Osteoblast (primary cell): ENCODE data around the gene WASF3. TPM values are rescaled to one million over a fixed set of nuclear protein-coding genes. Genes with fewer than 3 reads are reported as not detected.

ENCODE experiments used
- DNase-seq: peaks from one replicate; pipeline ENCODE4 v3.0.0; 2011; ENCODE audit warnings: low spot score, mixed read lengths; ENCODE audit not compliant: insufficient read length; ENCODE audit errors: missing footprints
- H2AFZ ChIP-seq: 2 replicates; pipeline ENCODE4 v1.6.0; 2011; ENCODE audit warnings: mild to moderate bottlenecking, low read length
- H3K27ac ChIP-seq: 2 replicates; pipeline ENCODE4 v1.5.1; 2011; ENCODE audit warnings: mild to moderate bottlenecking, low read depth, low read length, moderate library complexity
- H3K27me3 ChIP-seq: 2 replicates; pipeline ENCODE4 v1.6.0; 2012; ENCODE audit warnings: mild to moderate bottlenecking, control low read depth, inconsistent platforms, low read length, moderate library complexity; ENCODE audit not compliant: insufficient read depth
- H3K36me3 ChIP-seq: 2 replicates; pipeline ENCODE4 v1.5.1; 2011; ENCODE audit warnings: mild to moderate bottlenecking, low read length, control low read depth, moderate library complexity; ENCODE audit not compliant: insufficient read depth
- H3K4me1 ChIP-seq: 2 replicates; pipeline ENCODE4 v1.5.1; 2011; ENCODE audit warnings: mild to moderate bottlenecking, low read length, control low read depth, moderate library complexity; ENCODE audit not compliant: insufficient read depth
- H3K4me2 ChIP-seq: 2 replicates; pipeline ENCODE4 v1.6.0; 2011; ENCODE audit warnings: mild to moderate bottlenecking, low read length; ENCODE audit not compliant: insufficient read depth
- H3K4me3 ChIP-seq: fragments of 200-600 bp; sonication (generic); 3 replicates; pipeline ENCODE4 v1.5.1; 2012; ENCODE audit warnings: mild to moderate bottlenecking, low read length, inconsistent platforms; ENCODE audit not compliant: insufficient read depth
- H3K79me2 ChIP-seq: 2 replicates; pipeline ENCODE4 v1.6.0; 2012; ENCODE audit warnings: mild to moderate bottlenecking, low read length, control low read depth, inconsistent platforms; ENCODE audit not compliant: insufficient read depth
- H3K9me3 ChIP-seq: 2 replicates; pipeline ENCODE4 v1.5.1; 2011; ENCODE audit warnings: low read depth, low read length, control low read depth
- H4K20me1 ChIP-seq: 2 replicates; pipeline ENCODE4 v1.6.0; 2012; ENCODE audit warnings: mild to moderate bottlenecking, low read length, control low read depth; ENCODE audit not compliant: insufficient read depth
- CTCF ChIP-seq: IDR thresholded peaks from 2 replicates; pipeline ENCODE4 v1.5.1; 2011; ENCODE audit warnings: mild to moderate bottlenecking, low read depth, low read length, moderate library complexity; ENCODE audit errors: extremely low read depth
- total RNA-seq: library from RNA; depleted of rRNA; stranded (reverse); fragments of >200 nt; gene quantifications from 2 replicates; pipeline ENCODE4 v1.2.3, GENCODE V29; 2012

The WASF3 gene
- total RNA-seq, 1 donor = 23.5 TPM

GRCh38 chr13:26515721-26516120 is 41.8 kb upstream of the WASF3 start:
- Histone ChIP-seq H3K4me2 (no peak overlapping the region), H3K4me1 (no peaks in the 10 kb centered on the region), H3K79me2 (no peaks in the 10 kb centered on the region), H2AFZ (no peak overlapping the region), H3K36me3 (no peaks in the 10 kb centered on the region), H4K20me1 (no peaks in the 10 kb centered on the region), H3K27me3 (peaks cover 33% of the 10 kb centered on the region), H3K9me3 (peaks cover 2% of the 10 kb centered on the region), H3K27ac (no peak overlapping the region), H3K4me3 (no peak overlapping the region)
- no peak for TF ChIP-seq CTCF
- no peak for DNase-seq

GRCh38 chr13:26517936-26518335 is 39.5 kb upstream of the WASF3 start:
- Histone ChIP-seq H3K27ac (no peak overlapping the region), H3K27me3 (peaks cover 36% of the 10 kb centered on the region), H3K4me1 (no peaks in the 10 kb centered on the region), H3K4me3 (no peak overlapping the region), H3K79me2 (no peaks in the 10 kb centered on the region), H2AFZ (no peak overlapping the region), H3K9me3 (peaks cover 4% of the 10 kb centered on the region), H3K36me3 (no peaks in the 10 kb centered on the region), H3K4me2 (no peak overlapping the region), H4K20me1 (no peaks in the 10 kb centered on the region)
- no peak for DNase-seq
- no peak for TF ChIP-seq CTCF

- no peaks in the 10 kb centered on the region for H3K36me3 ChIP-seq
- no peak overlapping the region for H3K4me2 ChIP-seq
- peaks cover 36% of the 10 kb centered on the region for H3K27me3 ChIP-seq
- H4K20me1 ChIP-seq = no peaks in the 10 kb centered on the region
- H2AFZ ChIP-seq = no peak overlapping the region
- H3K4me3 ChIP-seq = no peak overlapping the region
- no peak overlapping the region for H3K27ac ChIP-seq
- TF ChIP-seq CTCF = no peak
- peaks cover 4% of the 10 kb centered on the region for H3K9me3 ChIP-seq
- no peaks in the 10 kb centered on the region for H3K79me2 ChIP-seq
- DNase-seq = no peak
- H3K4me1 ChIP-seq = no peaks in the 10 kb centered on the region
Measured at GRCh38 chr13:26518451-26518959, 39.0 kb upstream of the WASF3 start.

- H3K4me3 ChIP-seq = no peak overlapping the region
- H3K4me2 ChIP-seq = no peak overlapping the region
- TF ChIP-seq CTCF = no peak
Measured at GRCh38 chr13:26522571-26522970, 34.9 kb upstream of the WASF3 start.

More at GRCh38 chr13:26522571-26522970, 34.9 kb upstream of the WASF3 start:
- Histone ChIP-seq H3K9me3 (peaks cover 4% of the 10 kb centered on the region), H2AFZ (no peak overlapping the region), H3K27ac (no peak overlapping the region), H3K27me3 (peaks cover 28% of the 10 kb centered on the region), H3K4me1 (no peaks in the 10 kb centered on the region), H4K20me1 (no peaks in the 10 kb centered on the region), H3K36me3 (no peaks in the 10 kb centered on the region), H3K79me2 (no peaks in the 10 kb centered on the region)
- DNase-seq = no peak
